LNCaP clone FGC (cell line): Measurements from ENCODE around the gene NEU1.
"Not testable (repeated sequence)": the region's sequence is repeated elsewhere in the genome, so short reads cannot be mapped to it uniquely, and the experiment has no call there.

Experiments
- DNase-seq: peaks from one replicate; pipeline ENCODE4 v3.0.0-alpha.2; 2011; ENCODE audit warnings: low read depth
- H3K4me3 ChIP-seq: 2 replicates; pipeline ENCODE4 v1.5.1; 2011; ENCODE audit warnings: mild to moderate bottlenecking, low read depth, low read length, control low read depth
- CTCF ChIP-seq: IDR thresholded peaks from 2 replicates; pipeline ENCODE4 v1.5.1; 2012; ENCODE audit warnings: mild to moderate bottlenecking; ENCODE audit not compliant: control insufficient read depth, insufficient read depth; ENCODE audit errors: extremely low read depth

NEU1 gene

DNA sequence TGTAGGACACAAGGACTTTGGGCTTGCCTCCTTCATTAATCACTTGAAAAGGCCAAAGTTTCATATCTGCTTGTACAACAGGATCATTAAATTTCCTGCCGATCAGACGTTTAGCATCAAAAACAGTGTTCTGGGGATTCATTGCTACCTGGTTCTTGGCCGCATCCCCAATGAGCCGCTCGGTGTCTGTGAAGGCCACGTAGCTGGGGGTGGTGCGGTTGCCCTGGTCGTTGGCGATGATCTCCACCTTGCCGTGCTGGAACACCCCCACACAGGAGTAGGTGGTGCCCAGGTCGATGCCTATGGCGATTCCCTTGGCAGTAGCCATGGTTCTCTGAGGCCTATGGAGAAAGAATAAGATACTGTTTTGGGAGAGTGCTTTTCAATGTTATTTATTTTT is 51.0 kb downstream of the NEU1 start:
- TF ChIP-seq CTCF = no peak
- DNase-seq = no peak
- H3K4me3 ChIP-seq = no peak overlapping the region

- H3K4me3 ChIP-seq, DNase-seq: not testable (repeated sequence)
Observed at GRCh38 chr6:31808599-31808998, 54.0 kb downstream of the NEU1 start.
